Glutamatergic neuron (in vitro differentiated cells): Measurements from ENCODE around the gene EYS. TPM values are rescaled to one million over a fixed set of nuclear protein-coding genes. Genes with fewer than 3 reads are reported as not detected.

Source experiments
- DNase-seq: peaks from one replicate; pipeline ENCODE4 v3.0.0; 2022
- H3K27ac Mint-ChIP-seq: one replicate; pipeline ENCODE4 v1.8.0; 2020; ENCODE audit warnings: mild to moderate bottlenecking, mixed read lengths, inconsistent platforms; ENCODE audit not compliant: unreplicated experiment
- H3K27me3 Mint-ChIP-seq: one replicate; pipeline ENCODE4 v1.8.0; 2020; ENCODE audit warnings: mild to moderate bottlenecking, moderate library complexity, mixed read lengths, inconsistent platforms; ENCODE audit not compliant: unreplicated experiment
- H3K36me3 Mint-ChIP-seq: one replicate; pipeline ENCODE4 v1.8.0; 2020; ENCODE audit warnings: mild to moderate bottlenecking, mixed read lengths, inconsistent platforms; ENCODE audit not compliant: unreplicated experiment
- H3K4me1 Mint-ChIP-seq: one replicate; pipeline ENCODE4 v1.8.0; 2020; ENCODE audit warnings: mild to moderate bottlenecking, low read depth, mixed read lengths, inconsistent platforms; ENCODE audit not compliant: unreplicated experiment
- H3K4me3 Mint-ChIP-seq: one replicate; pipeline ENCODE4 v1.8.0; 2020; ENCODE audit warnings: mild to moderate bottlenecking, mixed read lengths, inconsistent platforms; ENCODE audit not compliant: unreplicated experiment
- H3K9me3 Mint-ChIP-seq: one replicate; pipeline ENCODE4 v1.8.0; 2020; ENCODE audit warnings: mild to moderate bottlenecking, moderate library complexity, mixed read lengths, inconsistent platforms; ENCODE audit not compliant: unreplicated experiment
- CTCF ChIP-seq: fragments of 200-600 bp; sonication (generic); IDR thresholded peaks from one replicate; pipeline ENCODE4 v1.5.0; 2021; ENCODE audit not compliant: partially characterized antibody, unreplicated experiment
- total RNA-seq: library from RNA; stranded (reverse); fragmentation: NEBNext Ultra II Directional; extraction: Animal tissue kit (Norgen Biotek cat#: 25700); gene quantifications from one replicate; pipeline ENCODE4 v1.2.1, GENCODE V29; 2021; ENCODE audit not compliant: unreplicated experiment

The EYS gene
- total RNA-seq, 1 donor from 2014 or later: 13.2 TPM

- Mint-ChIP-seq H3K36me3 (no peaks in the 10 kb centered on the region), H3K9me3 (peaks cover 4% of the 10 kb centered on the region), H3K27ac (no peak overlapping the region), H3K4me1 (no peaks in the 10 kb centered on the region), H3K27me3 (peaks cover 1% of the 10 kb centered on the region), H3K4me3 (no peak overlapping the region)
- no peak for TF ChIP-seq CTCF
- no peak for DNase-seq
These were observed 1834.8 kb downstream of the EYS start for GRCh38 chr6:63872233-63872632.

DNA sequence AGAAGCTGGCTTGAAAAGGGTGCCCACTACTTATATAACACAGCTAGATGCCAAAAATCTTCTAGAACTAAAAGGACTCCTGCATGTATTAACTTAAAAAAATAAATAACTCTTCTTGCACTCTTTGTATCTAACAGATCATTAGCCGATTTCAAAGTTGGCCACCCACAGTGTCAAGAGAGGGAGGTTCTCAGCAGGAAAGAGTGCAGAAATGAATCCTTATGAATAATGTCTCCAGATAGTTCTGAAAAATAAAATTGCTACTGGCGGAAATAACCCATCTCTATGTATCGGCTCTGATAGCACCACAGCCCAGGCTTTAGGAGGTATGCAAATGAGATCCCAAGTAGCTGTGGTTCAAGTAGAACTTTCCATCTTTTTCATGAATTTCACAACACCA lies 1838.7 kb downstream of the EYS start:
- no peaks in the 10 kb centered on the region for H3K9me3 Mint-ChIP-seq
- no peaks in the 10 kb centered on the region for H3K36me3 Mint-ChIP-seq
- peaks cover 3% of the 10 kb centered on the region for H3K27me3 Mint-ChIP-seq
- no peak for TF ChIP-seq CTCF
- H3K4me3 Mint-ChIP-seq: no peak overlapping the region
- no peak overlapping the region for H3K27ac Mint-ChIP-seq
- peaks cover 14% of the 10 kb centered on the region for H3K4me1 Mint-ChIP-seq
- DNase-seq: no peak

DNA sequence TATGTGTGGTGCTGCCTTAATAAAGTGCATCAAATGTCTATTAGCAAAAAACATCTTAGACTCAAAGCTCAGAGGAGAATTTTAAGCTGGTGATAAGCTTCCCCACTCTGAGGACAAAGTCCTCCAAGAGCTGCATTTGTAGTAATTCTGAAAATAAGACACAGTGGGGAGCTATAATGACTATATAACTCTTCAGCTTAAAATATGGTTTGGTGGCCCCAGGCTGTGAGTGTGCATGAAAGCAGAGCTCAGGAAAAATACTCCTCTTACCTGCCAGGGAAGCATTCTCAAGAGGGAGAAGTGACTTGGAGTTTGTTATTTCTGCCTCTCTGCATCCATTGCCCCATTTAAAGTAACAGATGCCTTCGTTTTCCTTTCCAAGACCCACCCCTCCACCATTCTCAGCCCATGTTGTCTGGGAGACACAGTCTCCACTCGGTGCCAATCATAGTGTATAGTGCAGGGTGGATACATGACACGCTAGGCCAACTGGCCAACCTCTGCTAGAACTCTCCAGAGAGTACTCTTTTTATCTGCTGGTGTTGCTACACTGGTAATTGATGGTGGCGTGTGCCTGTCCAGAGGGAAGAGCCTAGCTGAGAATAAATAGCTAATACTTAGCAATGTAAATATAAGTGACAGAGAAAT lies 1842.2 kb downstream of the EYS start:
- no peaks in the 10 kb centered on the region for H3K9me3 Mint-ChIP-seq
- H3K27me3 Mint-ChIP-seq: peaks cover 3% of the 10 kb centered on the region
- H3K4me1 Mint-ChIP-seq: peaks cover 14% of the 10 kb centered on the region
- DNase-seq: no peak
- no peak for TF ChIP-seq CTCF
- no peak overlapping the region for H3K4me3 Mint-ChIP-seq
- H3K27ac Mint-ChIP-seq: no peak overlapping the region
- no peaks in the 10 kb centered on the region for H3K36me3 Mint-ChIP-seq

GRCh38 chr6:63864061-63864460 lies 1843.0 kb downstream of the EYS start:
- Mint-ChIP-seq H3K4me1 (peaks cover 14% of the 10 kb centered on the region), H3K36me3 (no peaks in the 10 kb centered on the region), H3K9me3 (no peaks in the 10 kb centered on the region), H3K27me3 (peaks cover 3% of the 10 kb centered on the region), H3K27ac (peak overlapping the region; percentile 36), H3K4me3 (no peak overlapping the region)
- no peak for TF ChIP-seq CTCF
- DNase-seq: no peak

DNA sequence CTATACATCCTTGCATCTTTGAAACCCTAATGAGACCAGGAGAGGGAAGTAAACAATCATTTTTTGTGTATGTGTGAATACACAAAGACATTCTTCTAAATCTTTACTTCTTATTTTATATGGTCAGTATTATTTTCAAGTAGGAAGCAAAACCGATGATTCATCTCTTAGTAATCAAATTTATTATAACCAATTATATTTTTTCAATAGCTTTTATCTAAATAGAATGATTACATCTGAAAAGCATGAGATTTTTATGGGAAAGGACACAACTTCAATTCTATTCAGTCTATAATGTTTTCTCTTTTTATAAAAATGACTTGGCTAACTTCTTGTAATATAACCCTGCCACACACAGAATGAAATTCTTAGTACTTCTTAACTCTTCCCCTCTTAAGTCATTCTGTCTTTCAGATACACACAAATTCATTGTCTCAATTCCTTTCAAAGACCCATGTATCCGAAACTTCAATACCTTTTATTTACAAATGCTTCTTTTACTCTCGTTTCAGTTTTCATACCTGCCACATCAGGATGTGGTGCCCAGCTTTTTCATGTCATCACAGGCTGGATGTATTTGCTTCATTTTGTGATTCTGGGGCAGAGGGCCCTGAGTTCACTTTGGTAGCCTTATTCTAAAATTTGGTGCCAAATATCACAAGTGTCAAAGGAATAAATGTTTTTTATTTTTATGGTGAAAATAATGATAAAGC lies 1844.4 kb downstream of the EYS start:
- Mint-ChIP-seq H3K27me3 (peaks cover 3% of the 10 kb centered on the region), H3K27ac (no peak overlapping the region), H3K36me3 (no peaks in the 10 kb centered on the region), H3K9me3 (no peaks in the 10 kb centered on the region), H3K4me1 (peaks cover 14% of the 10 kb centered on the region), H3K4me3 (no peak overlapping the region)
- no peak for DNase-seq
- TF ChIP-seq CTCF: no peak
